HG03457 (cell line): ENCODE data around the gene DYNLT2.

Experiments used
- ATAC-seq: cut with Tn5 transposase; IDR thresholded peaks from one replicate; pipeline ENCODE4 v1.9.1; 2021; ENCODE audit warnings: moderate number of reproducible peaks; ENCODE audit not compliant: unreplicated experiment

Gene DYNLT2

DNA sequence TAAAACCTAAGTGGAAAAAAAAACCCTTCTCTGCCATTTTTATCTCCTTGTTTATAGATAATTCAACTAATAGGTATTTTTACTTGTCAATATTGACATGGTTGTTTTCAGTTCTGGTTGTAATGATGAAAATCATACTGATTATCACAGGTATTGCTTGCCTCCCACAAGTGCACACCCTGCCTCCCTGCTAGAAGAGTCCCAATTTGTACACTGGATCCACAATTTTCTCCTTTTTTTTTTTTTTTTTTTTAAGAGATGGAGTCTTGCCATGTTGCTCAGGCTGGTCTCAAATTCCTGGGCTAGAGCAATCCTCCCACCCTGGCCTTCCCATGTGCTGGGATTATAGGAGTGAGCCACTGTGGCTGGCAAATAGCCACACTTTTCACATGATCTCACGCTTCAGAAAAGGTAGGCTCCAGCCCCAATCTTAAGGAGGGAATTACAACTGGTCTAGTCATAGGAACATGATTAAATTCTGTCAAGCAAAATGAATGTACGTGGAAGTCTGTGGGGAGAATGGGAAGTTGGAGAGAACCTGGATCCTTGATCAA, 12.3 kb downstream of the DYNLT2 start:
- no peak for ATAC-seq

DNA sequence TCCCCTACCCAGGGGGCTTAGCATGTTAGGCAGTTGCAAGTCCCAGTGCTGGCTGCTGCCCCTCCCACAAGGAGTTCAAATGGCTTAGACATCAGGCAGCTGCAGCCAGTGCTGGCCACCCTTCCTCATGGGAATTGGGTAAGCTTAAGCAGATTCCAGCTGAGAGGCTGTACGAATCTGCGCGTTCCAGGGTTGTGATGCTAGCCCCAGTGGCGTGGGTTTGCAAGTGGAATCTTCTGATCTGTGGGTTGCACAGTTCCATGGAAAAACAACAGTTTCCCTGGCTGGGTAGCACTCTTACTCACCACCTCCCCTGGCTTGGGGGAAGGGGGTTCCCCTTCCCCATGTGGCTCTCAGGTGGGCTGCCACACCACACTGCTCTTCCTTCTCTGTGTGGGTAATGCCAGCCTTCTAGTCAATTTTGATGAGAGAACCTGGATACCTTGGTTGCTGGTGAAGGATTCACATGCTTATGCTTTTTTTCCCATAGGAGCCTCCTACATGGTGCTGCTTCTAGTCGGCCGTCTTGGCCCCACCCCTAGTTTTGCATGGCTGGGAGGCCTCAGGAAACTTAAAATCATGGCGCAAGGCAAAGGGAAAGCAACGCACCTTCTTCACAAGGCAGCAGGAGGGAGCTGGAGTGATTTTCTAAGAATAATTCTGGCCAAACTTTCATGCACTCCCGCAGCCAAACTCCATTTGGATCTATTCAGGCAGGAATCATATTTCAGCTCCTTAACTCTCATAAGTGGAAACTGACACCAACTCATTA, 13.0 kb downstream of the DYNLT2 start:
- no peak for ATAC-seq

DNA sequence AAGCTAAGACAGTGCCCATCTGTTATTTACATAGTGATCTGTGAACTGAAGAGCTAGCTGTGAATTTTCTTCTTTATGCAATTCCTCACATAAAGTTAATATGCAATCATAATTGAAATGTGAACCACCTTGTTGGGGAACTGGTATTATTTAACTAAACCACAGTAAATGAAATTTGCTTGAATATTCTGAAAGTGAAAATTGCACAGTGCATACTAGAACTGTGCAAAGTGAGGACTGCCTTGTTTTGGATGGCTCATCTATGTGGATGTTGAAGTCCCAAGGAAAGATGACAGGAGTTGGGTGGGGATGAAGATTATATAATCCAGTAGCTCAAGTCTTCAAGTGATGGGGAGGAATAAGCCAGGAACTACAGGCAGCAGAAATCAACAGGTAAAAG, 21.4 kb downstream of the DYNLT2 start:
- ATAC-seq = no peak

DNA sequence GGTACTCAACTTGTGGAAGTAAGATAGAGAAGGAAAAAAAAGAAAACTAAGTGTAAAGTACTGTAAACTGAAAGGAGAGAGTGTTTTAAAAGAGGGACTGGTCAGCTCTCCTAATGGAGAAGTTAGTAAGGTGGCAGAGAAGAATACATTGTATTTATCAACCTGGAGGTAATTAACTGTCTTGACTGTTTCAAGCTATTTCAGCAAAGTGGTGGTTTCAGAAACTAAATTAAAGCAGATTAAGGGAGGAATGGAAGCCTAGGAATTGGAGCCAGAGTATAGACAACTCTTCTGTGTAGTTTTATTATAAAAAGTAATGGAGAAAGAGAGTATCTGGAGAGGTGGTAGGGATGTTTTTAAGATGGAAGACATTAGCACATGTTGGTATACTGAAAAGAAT, 24.4 kb downstream of the DYNLT2 start:
- ATAC-seq = no peak

DNA sequence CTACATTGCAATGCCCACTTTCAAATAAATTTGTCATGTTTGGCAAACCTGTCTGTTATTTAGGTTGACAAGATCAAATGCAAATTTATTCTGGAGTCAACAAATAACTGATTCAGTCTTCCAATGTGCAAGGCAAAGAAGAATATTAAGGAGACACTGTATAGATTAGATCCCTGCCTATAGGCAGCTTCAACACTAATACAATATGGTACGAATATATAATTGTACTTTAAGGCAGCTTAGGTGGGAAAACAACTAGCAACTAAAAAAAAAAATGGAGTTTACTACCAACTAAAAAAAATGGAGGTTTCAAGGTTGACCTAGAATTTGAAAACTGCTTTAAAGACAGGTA, 25.3 kb downstream of the DYNLT2 start:
- no peak for ATAC-seq

DNA sequence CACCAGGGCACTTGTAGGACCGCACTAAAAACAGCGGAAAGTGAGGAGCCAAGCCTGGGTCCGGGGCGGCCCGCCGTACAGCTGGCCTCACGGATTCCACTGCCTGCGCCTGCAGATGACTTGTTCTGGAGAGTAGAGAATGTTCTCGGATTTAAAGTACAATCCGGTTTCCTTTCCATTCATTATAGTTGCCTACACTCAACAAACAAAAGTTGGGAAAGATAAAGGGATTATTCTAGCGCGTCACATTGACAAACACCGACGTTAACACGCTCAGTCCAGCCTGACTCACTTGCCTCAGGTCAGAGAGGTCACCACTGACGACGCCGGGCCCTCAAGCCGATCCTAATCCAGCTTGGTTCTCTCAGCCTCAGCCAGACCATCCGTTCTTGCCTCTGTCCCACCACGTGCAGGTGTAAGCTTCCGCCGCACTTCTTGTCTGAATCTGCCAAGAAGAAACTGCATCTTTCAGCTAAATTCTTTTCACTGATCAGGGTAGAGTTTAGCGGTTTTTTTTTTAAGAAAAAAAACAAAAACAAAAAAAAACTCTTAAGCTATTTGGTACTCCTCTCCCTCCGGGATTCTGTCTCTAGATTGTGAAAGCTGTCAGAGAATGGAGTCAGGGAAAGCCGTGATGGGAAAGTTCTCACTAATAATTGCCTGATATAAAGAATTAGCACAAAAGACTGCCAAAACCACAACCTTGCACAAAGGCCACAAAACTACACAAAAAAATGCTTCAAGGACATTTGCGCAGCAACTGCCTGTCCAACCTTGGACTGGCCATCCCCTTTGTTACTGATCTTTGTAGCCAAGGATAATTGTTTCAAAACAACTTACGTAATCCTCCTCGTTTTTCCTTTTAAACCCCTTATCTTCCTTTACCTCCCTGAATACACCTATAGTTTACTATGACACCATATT, 26.0 kb downstream of the DYNLT2 start:
- ATAC-seq = no peak

DNA sequence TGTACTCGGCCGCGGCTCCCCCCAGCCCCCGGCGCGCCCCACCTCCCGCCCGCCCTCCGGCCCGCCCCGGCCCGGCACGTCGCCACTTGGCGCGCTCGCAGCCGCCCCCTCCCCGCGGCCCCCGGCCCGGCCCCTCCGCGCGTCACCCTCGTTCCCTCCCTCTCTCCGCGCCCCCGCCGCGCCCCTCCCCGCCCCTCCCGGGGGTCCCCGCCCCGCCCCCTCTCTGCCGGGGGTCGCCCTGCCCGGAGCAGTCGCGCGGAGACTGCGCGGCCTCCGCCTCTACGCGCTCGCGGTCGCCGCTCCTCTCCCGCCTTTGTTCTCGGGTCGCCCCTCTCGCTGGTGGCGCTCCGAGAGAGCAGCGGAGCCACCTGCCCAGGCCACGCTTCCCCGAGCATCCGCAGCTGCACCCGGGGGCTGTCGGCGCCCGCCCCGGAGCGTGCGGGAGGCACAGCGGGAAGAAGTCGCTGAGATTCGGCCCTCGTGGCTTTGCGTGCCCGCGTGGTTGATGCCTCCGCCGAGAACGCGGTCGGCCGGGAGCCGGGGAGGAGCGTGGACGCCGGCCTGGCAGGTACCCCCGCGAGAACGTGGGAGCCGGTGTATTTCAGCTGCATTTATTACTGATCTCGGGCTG, 26.8 kb downstream of the DYNLT2 start, which contains the start of gene PHF10:
Gene PHF10, minus strand, starts transcription at position 7 of the 631 bp plus-strand sequence. CDS start 569 bp downstream, outside the sequence.
- ATAC-seq = peak; percentile 35

DNA sequence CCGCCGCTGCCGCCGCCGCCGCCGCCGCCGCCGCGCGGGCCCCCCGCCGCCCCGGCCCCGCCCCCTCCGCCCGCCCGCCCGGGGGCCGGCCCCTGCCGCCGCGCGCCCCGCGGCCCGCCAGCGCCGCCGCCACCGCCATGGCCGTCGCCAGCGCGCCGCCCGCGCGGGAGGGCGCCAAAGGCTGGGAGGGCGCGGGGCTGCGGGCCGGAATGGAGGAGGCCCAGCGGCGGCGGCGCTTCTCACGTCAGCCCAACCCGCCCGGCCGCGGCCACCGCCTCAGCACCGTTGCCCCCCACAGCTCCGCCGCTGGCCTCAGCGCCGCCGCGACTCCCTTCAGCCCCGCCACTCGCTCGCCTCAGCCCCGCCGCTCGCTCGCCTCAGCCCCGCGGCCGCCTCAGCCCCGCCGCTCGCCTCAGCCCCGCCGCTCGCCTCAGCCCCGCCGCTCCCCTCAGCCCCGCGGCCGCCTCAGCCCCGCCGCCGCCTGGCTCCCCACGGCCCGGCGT, 27.3 kb downstream of the DYNLT2 start:
- peak; percentile 19 for ATAC-seq

DNA sequence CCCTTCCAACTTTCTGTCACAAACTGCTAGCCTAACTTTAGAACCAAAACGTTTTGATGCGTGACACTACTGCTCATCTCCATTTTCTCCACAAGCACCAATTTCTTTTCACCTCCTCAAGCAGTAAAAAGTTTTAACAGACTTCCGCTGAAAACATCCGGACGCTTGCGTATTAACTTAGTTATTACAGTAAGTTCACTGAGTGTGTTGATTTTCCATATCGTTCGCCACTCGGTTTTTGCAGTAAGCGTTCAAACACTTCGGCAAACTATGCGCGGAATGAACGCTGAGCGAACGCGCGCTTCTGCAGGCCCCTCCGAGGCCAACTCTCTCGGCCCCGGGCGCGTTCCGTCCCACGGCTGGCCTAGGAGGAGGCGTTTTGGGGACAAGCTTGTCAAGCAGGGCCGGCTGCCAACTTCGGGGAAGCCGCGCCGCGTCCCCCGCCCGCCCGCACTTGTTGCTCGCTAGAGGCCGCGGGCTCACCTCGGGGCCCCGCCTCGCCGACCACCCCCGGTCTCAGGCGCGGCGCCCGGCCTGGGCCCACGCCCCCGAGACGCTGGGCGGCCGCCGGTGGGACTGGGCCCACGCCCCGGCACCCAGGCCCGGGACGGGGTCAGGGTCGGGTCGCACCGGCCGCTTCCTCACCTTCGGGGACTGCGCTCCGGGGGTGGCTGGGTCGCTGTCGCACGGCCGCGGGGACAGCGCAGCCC, 28.0 kb downstream of the DYNLT2 start:
- ATAC-seq = peak; percentile 37

DNA sequence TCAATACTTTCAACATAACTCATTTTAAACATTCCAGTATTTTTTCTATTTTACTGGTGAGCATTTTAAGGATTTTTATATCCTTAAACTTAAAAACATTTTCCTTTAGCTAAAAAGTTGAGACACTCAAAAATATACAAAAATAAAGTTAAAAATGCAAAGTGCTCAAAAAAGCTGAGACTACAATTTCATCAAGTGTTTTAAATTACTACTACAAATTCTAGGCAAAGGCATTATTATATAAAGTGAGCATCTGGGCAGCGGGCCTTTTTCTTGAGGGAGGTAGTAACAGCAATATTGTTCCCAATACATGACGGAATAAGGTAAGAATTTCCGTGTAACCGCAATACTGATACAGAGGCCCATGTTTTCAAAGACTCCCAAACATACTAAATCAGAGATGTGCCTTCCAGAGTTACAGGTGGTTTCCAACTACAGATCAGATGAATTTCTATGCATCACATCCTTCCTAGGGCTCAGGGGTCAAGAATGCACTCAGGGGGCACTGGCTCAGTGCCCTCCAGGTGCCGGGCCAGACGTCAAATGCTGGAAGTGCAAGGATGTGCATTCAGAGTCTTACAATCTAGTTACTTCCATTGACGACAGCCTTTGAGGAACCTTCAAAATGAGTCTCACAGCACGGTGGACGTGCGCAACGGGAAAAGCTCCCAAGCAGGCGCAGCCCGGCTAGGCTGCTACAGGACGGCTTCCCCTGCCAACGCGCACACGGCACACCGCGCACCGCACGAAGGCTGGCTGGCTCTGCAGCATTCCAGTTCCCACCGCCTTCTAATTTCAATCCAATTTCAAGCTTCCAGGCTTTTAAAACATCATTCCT, 28.8 kb downstream of the DYNLT2 start:
- ATAC-seq = peak; percentile 17

DNA sequence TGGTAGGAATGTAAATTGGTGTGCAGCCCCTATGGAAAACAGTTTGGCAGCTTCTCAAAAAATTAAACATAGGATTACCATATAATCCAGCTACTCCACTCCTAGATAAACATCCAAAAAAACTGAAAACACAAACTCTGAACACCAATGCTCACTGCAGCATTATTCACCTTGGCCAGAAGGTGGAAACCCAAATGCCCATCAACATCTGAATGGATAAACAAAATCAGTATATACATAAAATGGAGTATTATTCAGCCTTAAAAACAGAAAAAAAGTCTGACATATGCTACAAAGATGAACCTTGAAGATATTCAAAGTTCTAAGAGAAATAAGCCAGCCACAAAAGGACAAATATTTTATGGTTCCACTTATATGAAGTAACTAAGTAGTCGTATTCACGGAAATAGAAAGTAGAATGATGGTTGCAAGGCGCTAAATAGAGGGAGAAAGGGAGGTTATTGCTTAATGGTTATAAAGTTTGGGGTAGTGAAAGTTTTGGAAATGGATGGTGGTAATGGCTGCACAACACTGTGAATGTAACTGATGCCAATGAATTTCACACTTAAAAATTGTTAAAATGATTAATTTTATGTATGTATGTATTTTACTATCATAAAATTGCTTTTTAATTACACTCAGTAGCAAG, 31.0 kb downstream of the DYNLT2 start:
- ATAC-seq = no peak

DNA sequence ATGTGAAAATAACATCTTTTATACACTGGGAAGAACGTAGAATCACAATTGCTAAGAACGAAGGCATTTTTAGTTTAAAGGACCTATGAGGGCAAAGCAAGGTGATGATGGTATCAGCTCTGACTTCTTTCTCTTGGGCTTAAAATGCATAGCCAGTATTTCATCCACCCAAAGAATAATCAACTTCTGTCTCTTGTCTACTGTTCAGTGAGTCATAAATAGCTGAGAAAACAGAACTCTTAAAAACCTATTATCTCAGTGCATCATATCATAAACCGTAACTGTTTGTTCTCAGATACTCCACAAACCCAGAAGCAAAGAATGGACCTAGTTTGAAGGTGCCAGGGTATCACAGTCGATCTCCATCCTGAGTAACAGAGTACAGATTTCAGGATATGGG, 32.3 kb downstream of the DYNLT2 start:
- ATAC-seq = no peak

DNA sequence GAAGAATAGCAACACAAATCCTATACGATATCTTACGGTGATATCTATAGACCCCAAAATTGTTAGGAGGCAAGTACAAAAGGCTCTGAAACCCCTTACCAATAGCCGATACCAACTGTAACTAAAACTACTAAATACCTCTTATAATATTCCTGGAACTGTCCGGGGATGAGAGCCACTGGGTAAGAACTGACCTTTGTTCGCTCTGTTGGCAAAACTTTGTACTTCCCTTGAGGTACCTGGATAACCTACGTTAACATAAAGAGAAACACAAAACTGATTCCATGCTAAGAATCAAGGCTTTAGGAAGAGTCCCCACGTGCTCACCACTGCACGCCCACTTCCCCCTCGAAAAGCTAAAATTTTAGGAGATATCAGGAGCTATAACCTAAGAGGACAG, 36.8 kb downstream of the DYNLT2 start:
- ATAC-seq = no peak

DNA sequence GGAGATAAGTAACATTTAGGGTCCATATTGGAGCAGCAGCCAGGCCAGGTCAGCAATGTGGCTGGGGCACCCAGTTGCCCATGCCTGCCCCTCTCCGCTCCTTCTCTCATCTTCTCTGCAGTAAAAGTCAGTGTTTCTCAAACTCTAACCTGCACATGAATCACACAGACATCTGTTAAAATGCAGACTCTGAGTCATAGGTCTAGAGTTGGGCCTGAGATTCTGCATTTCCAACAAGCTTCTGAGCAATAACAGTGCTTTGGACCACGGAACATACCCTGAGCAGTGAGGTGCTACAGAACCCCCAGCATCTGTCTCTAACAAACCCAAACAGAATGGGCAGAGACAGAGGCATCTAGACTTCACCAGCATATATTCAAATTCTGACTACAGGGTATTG, 37.2 kb downstream of the DYNLT2 start:
- no peak for ATAC-seq

DNA sequence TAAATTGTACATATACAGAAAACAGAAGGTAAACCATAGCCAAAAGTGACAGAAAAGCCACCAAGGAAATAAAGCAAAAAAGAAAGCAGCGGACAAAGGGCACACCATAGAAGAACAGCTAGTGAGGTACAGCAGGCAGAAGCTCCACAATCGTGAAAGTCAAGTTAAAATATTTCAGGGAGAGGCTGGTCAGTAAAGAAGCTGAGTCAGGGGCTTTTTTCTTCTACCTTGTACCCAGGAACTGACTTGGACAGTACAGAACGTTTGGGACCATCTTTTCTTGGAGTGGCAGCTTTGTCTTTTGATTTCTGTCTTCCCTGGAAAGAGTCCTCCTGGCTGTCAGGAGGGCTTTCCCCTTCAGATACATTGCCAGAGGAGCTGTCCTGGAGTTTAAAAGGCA, 41.4 kb downstream of the DYNLT2 start:
- no peak for ATAC-seq

DNA sequence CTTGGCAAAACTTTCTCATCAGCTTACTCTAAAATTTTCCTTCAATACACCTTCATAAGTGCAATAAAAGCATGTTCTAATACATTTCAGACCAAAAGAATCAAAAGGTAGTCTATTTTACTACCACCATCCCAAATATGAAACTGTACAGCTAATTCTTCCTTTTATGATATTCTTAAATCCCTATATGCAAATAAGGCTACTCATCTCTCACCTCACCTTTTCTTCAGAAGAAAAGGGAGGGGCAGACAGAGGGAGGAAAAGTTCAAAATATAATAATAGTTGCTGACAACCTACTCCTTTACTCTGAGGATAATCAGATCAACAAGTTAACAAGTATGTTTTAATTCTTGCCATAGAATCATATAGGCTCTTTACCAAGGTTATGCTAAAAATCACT, 42.1 kb downstream of the DYNLT2 start:
- ATAC-seq = no peak

DNA sequence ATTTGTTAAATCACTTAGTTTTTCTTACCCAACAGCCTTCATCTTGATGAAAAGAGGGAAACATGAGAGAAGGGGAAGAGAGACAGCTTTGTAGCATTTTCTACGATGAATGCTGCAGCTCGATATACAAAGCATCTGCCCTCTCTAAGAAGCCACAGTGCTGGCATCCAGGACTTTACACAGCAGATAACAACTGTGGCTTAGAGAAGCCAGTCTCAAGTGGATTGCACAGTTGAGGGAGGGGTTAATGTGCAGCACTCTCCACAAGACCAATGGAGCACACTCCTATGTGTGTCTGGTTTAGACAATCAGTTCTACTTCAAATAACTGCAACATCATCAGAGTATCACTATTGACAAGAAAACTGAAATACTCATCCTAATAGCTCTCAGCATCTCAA, 43.6 kb downstream of the DYNLT2 start:
- no peak for ATAC-seq

DNA sequence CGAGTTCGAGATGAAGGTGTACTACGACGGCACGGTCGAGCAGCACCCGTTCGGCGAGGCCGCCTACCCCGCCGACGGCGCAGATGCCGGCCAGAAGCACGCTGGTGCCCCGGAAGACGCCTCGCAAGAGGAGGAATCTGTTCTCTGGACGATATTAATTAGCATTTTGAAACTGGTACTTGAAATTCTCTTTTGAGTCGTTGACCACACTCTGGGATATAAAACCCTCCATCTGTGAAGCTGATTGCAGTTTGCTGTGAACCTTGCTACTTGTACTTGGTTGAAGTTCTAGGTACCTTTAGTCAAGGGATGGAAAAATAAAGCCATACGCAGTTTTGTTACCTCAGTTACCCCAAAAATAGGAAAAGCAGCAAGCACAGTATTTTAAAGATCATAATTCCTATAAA, 48.5 kb downstream of the DYNLT2 start:
- ATAC-seq = peak; percentile 20
